GM19455 (cell line): ENCODE data around the gene ALPK3.

Experiments
- ATAC-seq: cut with Tn5 transposase; IDR thresholded peaks from one replicate; pipeline ENCODE4 v1.9.1; 2021; ENCODE audit not compliant: unreplicated experiment

The ALPK3 gene

GRCh38 chr15:84889991-84890669 is 73.0 kb downstream of the ALPK3 start:
- ATAC-seq, result no peak

GRCh38 chr15:84890670-84891162 is 73.6 kb downstream of the ALPK3 start:
- ATAC-seq, result no peak

- no peak for ATAC-seq
These were observed 74.2 kb downstream of the ALPK3 start for GRCh38 chr15:84891339-84891738.

GRCh38 chr15:84892786-84893307 is 75.7 kb downstream of the ALPK3 start:
- ATAC-seq, result no peak

- ATAC-seq, result no peak
These were observed 76.5 kb downstream of the ALPK3 start for GRCh38 chr15:84893607-84894006.

- no peak for ATAC-seq
These were observed 77.7 kb downstream of the ALPK3 start for GRCh38 chr15:84894736-84895425.

- no peak for ATAC-seq
These were observed 81.6 kb downstream of the ALPK3 start for GRCh38 chr15:84898761-84899160.

- ATAC-seq, result no peak
These were observed 82.6 kb downstream of the ALPK3 start for GRCh38 chr15:84899750-84900149.

GRCh38 chr15:84901540-84901939 is 84.4 kb downstream of the ALPK3 start:
- no peak for ATAC-seq

- no peak for ATAC-seq
These were observed 86.6 kb downstream of the ALPK3 start for GRCh38 chr15:84903751-84904150.

- no peak for ATAC-seq
These were observed 87.3 kb downstream of the ALPK3 start for GRCh38 chr15:84904419-84904818.

GRCh38 chr15:84905016-84905916 is 88.1 kb downstream of the ALPK3 start:
- no peak for ATAC-seq

GRCh38 chr15:84907731-84908130 is 90.6 kb downstream of the ALPK3 start:
- no peak for ATAC-seq

GRCh38 chr15:84908564-84908963 is 91.4 kb downstream of the ALPK3 start:
- no peak for ATAC-seq

- no peak for ATAC-seq
These were observed 91.9 kb downstream of the ALPK3 start for GRCh38 chr15:84909029-84909428.

- ATAC-seq, result no peak
These were observed 92.6 kb downstream of the ALPK3 start for GRCh38 chr15:84909782-84910181.

GRCh38 chr15:84910928-84911623 is 93.9 kb downstream of the ALPK3 start:
- no peak for ATAC-seq

- ATAC-seq, result no peak
These were observed 94.9 kb downstream of the ALPK3 start for GRCh38 chr15:84911879-84912660.

- ATAC-seq, result no peak
These were observed 96.2 kb downstream of the ALPK3 start for GRCh38 chr15:84913360-84913723.

- no peak for ATAC-seq
These were observed 97.2 kb downstream of the ALPK3 start for GRCh38 chr15:84914351-84914750.
